PC-3 (cell line): ENCODE data around the gene COL6A2. TPM values are rescaled to one million over a fixed set of nuclear protein-coding genes. Genes with fewer than 3 reads are reported as not detected.

Experiments used
- ATAC-seq: fragments of 200-7000 bp; cut with Tn5 transposase; 2 replicates; pipeline ENCODE4 v1.9.1; 2020; ENCODE audit warnings: mild to moderate bottlenecking, moderate library complexity
- BruUV-seq: library from RNA; stranded (reverse); fragments of 400-500 nt; replicated peaks from 2 replicates; lab custom pipeline; 2021; lab: Mats Ljungman, UMichigan
- CTCF ChIA-PET: fragments of 300-600 bp; sonication (Branson Sonifier 250); formaldehyde crosslinking; loops from one replicate; lab custom pipeline; 2022; ENCODE audit warnings: antibody characterized with exemption; lab: Charles Lee
- POLR2A ChIA-PET: fragments of 300-600 bp; sonication (Branson Sonifier 250); formaldehyde crosslinking; loops from one replicate; lab custom pipeline; 2022; ENCODE audit warnings: antibody characterized with exemption; ENCODE audit not compliant: unreplicated experiment; lab: Charles Lee
- DNase-seq: peaks from one replicate; pipeline ENCODE4 v3.0.0-alpha.2; 2015
- H2AFZ ChIP-seq: fragments of 300-600 bp; sonication (generic); 2 replicates; pipeline ENCODE4 v1.6.0; 2016; ENCODE audit warnings: antibody characterized with exemption, low read length
- H3F3A ChIP-seq: fragments of 300-600 bp; sonication (generic); one replicate; pipeline ENCODE4 v1.6.0; 2017; ENCODE audit warnings: antibody characterized with exemption, low read length, control low read depth, mild to moderate bottlenecking; ENCODE audit not compliant: unreplicated experiment
- H3K27ac ChIP-seq: fragments of 300-600 bp; sonication (generic); 2 replicates; pipeline ENCODE4 v1.5.1; 2016; ENCODE audit warnings: mild to moderate bottlenecking, low read length
- H3K27me3 ChIP-seq: fragments of 300-600 bp; sonication (generic); 2 replicates; pipeline ENCODE4 v1.6.1; 2016; ENCODE audit warnings: low read length, mixed read lengths
- H3K36me3 ChIP-seq: fragments of 300-600 bp; sonication (generic); 2 replicates; pipeline ENCODE4 v1.6.1; 2016; ENCODE audit warnings: low read depth, mixed run types, low read length, mixed read lengths
- H3K4me1 ChIP-seq: fragments of 300-600 bp; sonication (generic); 2 replicates; pipeline ENCODE4 v1.5.1; 2016; ENCODE audit warnings: low read length; ENCODE audit not compliant: insufficient read depth
- H3K4me2 ChIP-seq: fragments of 300-600 bp; sonication (generic); 2 replicates; pipeline ENCODE4 v1.6.0; 2016; ENCODE audit warnings: low read length
- H3K4me3 ChIP-seq: fragments of 300-600 bp; sonication (generic); 2 replicates; pipeline ENCODE4 v1.5.1; 2016; ENCODE audit warnings: mild to moderate bottlenecking, low read length, mixed read lengths
- H3K79me2 ChIP-seq: fragments of 300-600 bp; sonication (generic); 2 replicates; pipeline ENCODE4 v1.6.1; 2017; ENCODE audit warnings: low read length, mixed read lengths
- H3K9ac ChIP-seq: fragments of 300-600 bp; sonication (generic); 2 replicates; pipeline ENCODE4 v1.6.0; 2016; ENCODE audit warnings: mild to moderate bottlenecking, low read length
- H3K9me2 ChIP-seq: fragments of 300-600 bp; sonication (generic); replicated peaks from 2 replicates; pipeline ENCODE4 v1.6.1; 2016; ENCODE audit warnings: mixed run types, low read length, mixed read lengths
- H3K9me3 ChIP-seq: fragments of 300-600 bp; sonication (generic); 2 replicates; pipeline ENCODE4 v1.6.1; 2016; ENCODE audit warnings: low read length, mixed read lengths
- H4K20me1 ChIP-seq: fragments of 300-600 bp; sonication (generic); 2 replicates; pipeline ENCODE4 v1.6.1; 2016; ENCODE audit warnings: low read length, mixed read lengths
- EZH2 ChIP-seq: fragments of 300-600 bp; sonication (generic); IDR thresholded peaks from one replicate; pipeline ENCODE4 v1.6.1; 2017; ENCODE audit warnings: antibody characterized with exemption, mild to moderate bottlenecking, low read length; ENCODE audit not compliant: unreplicated experiment
- EZH2phosphoT487 ChIP-seq: fragments of 300-600 bp; sonication (generic); IDR thresholded peaks from 2 replicates; pipeline ENCODE4 v1.6.1; 2018; ENCODE audit warnings: mild to moderate bottlenecking, antibody characterized with exemption, low read length, borderline replicate concordance
- intact Hi-C: fragments of 100-400 bp; cut with micrococcal nuclease; formaldehyde crosslinking; loops from 2 replicates; pipeline ENCODE4 v1.9.0; 2023
- total RNA-seq: library from RNA; depleted of rRNA; stranded (reverse); fragments of >200 nt; gene quantifications from 2 replicates; pipeline ENCODE4 v1.2.3, GENCODE V29; 2014
- TF ChIP-seq, protein P1 (sequence below): fragments of 300-600 bp; sonication (generic); conservative IDR thresholded peaks from 2 replicates; pipeline ENCODE4 v1.5.1; 2017; ENCODE audit warnings: antibody characterized with exemption, low read depth, mild to moderate bottlenecking, low read length

COL6A2 gene
- total RNA-seq, 1 experiment from 2014 or later = 521 TPM

DNA sequence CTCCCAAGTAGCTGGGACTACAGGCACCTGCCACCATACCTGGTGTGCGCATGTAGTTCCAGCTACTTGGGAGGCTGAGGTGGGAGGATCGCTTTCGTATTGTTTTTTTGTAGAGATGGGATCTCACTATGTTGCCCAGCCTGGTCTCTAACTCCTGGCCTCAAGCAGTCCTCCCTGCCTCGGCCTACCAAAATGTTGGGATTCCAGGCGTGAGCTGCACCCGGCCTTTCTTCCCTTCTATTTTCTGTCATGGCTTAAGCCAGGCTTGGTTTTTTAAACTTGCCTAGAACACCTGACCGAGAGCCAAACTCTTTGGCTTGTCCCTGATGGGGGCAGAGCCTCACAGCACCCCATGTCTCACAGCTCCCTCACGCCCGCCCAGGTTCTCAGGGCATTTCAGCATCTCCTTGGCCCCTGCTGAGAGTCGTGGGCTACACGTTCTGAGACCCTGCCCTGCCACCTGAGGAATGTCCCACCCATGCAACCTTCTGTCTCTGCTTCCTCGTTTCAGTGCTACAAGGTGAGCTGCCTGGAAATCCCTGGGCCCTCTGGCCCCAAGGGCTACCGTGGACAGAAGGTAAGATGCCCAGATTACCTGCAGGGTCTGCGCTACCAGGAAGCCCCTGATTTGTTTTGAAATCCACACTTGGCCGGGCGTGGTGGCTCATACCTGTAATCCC lies 15.7 kb downstream of the COL6A2 start:
- no peak overlapping the region for H3K4me3 ChIP-seq
- H3K4me2 ChIP-seq = no peak overlapping the region
- ATAC-seq = no peak
- no peaks in the 10 kb centered on the region for H3F3A ChIP-seq
- CTCF ChIA-PET = no interaction called here
- H2AFZ ChIP-seq = no peak overlapping the region
- POLR2A ChIA-PET = no interaction called here
- TF ChIP-seq, protein P1, sequence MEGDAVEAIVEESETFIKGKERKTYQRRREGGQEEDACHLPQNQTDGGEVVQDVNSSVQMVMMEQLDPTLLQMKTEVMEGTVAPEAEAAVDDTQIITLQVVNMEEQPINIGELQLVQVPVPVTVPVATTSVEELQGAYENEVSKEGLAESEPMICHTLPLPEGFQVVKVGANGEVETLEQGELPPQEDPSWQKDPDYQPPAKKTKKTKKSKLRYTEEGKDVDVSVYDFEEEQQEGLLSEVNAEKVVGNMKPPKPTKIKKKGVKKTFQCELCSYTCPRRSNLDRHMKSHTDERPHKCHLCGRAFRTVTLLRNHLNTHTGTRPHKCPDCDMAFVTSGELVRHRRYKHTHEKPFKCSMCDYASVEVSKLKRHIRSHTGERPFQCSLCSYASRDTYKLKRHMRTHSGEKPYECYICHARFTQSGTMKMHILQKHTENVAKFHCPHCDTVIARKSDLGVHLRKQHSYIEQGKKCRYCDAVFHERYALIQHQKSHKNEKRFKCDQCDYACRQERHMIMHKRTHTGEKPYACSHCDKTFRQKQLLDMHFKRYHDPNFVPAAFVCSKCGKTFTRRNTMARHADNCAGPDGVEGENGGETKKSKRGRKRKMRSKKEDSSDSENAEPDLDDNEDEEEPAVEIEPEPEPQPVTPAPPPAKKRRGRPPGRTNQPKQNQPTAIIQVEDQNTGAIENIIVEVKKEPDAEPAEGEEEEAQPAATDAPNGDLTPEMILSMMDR = no peak
- no peak for TF ChIP-seq EZH2phosphoT487
- no peak for TF ChIP-seq EZH2
- H3K9me3 ChIP-seq = no peaks in the 10 kb centered on the region
- no peak for DNase-seq
- 0 out of 2 replicates have a peak, but pooled peaks cover 5% of the 10 kb centered on the region for H4K20me1 ChIP-seq
- H3K9ac ChIP-seq = no peak overlapping the region
- H3K79me2 ChIP-seq = peaks cover 26% of the 10 kb centered on the region
- no peaks in the 10 kb centered on the region for H3K27me3 ChIP-seq
- H3K4me1 ChIP-seq = peaks cover 7% of the 10 kb centered on the region
- no peaks in the 10 kb centered on the region for H3K9me2 ChIP-seq
- peaks cover 61% of the 10 kb centered on the region for H3K36me3 ChIP-seq
- intact Hi-C loops = no loop called here
- BruUV-seq = no TSS peak
- no peak overlapping the region for H3K27ac ChIP-seq

DNA sequence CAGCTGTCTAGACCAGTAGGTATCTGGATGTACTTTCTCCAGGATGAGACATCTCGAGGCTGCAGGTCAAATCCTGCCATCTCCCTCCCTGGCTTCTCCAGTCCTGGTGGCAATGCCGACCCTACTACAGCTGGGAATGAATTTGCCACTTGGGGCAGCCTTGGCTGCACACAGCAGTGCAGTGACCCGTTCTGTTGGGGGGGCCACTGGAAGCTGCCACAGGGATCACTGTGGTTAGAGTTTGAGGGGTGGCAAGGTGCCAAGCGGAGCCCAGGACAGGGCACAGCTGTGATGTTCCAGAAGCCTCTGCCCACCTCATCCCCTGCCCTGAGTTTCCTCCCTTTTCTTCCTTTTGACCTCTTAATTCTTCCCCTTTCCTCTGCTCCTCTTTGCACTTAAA lies 17.1 kb downstream of the COL6A2 start:
- Histone ChIP-seq H3K36me3 (peaks cover 75% of the 10 kb centered on the region), H3K4me1 (peaks cover 7% of the 10 kb centered on the region), H3K4me2 (no peak overlapping the region), H2AFZ (no peak overlapping the region), H3K9me2 (no peaks in the 10 kb centered on the region), H3K27ac (no peak overlapping the region), H3K9me3 (no peaks in the 10 kb centered on the region), H3F3A (no peaks in the 10 kb centered on the region), H4K20me1 (no peaks in the 10 kb centered on the region), H3K9ac (no peak overlapping the region), H3K79me2 (peaks cover 13% of the 10 kb centered on the region), H3K4me3 (no peak overlapping the region), H3K27me3 (no peaks in the 10 kb centered on the region)
- ChIA-PET CTCF (no interaction called here), POLR2A (no interaction called here)
- intact Hi-C loops = no loop called here
- BruUV-seq = no TSS peak
- no peak for TF ChIP-seq EZH2phosphoT487
- TF ChIP-seq, protein P1 = no peak
- DNase-seq (no peak), ATAC-seq (no peak)

DNA sequence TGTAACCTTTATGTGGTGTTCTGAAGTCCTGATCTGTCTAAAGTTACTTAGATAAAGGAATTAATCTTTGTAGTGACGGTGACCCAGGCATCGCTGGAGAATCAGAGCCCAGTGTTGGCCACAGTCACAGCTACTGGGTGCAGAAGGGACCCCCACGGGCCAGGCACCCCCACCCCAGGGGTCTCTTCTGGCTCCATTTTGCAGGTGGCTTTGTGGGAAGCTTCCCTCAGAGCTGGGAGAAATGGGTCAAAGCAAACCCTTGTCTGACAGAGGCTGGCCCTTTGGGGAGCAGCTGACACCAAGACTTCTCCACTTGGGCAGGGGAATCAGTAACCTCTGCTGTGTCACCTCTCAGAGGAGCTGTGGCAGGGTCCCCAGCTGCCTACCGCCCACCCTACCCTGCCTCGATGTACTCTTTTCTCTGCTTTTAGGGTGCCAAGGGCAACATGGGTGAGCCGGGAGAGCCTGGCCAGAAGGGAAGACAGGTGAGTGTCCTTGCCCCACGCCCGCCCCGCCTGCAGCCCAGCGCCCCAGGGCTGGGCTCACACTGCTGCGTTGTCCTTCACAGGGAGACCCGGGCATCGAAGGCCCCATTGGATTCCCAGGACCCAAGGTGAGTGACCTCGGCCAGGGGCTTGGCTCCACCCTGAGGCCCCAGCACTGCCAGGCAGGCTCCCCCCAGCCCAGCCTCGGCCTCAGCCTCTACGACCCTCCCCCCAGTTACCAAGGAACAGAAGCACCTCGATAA lies 17.7 kb downstream of the COL6A2 start:
- Histone ChIP-seq H4K20me1 (no peaks in the 10 kb centered on the region), H3K27ac (no peak overlapping the region), H3K4me1 (peaks cover 9% of the 10 kb centered on the region), H2AFZ (no peak overlapping the region), H3K36me3 (peaks cover 78% of the 10 kb centered on the region), H3K4me2 (no peak overlapping the region), H3K9me3 (no peaks in the 10 kb centered on the region), H3F3A (no peaks in the 10 kb centered on the region), H3K9me2 (no peaks in the 10 kb centered on the region), H3K79me2 (peaks cover 6% of the 10 kb centered on the region; the same call in 1 of the 2 replicates), H3K9ac (no peak overlapping the region), H3K4me3 (no peak overlapping the region), H3K27me3 (no peaks in the 10 kb centered on the region)
- BruUV-seq = no TSS peak
- CTCF ChIA-PET = no interaction called here
- POLR2A ChIA-PET = no interaction called here
- ATAC-seq = no peak
- TF ChIP-seq EZH2phosphoT487 (no peak), EZH2 (no peak)
- TF ChIP-seq, protein P1 = no peak
- DNase-seq = no peak
- intact Hi-C loops = no loop called here
